Measurements from ENCODE around the gene RAB11A. TPM values are rescaled to one million over a fixed set of nuclear protein-coding genes. Genes with fewer than 3 reads are reported as not detected.
A peak's percentile ranks its signal among the peaks of the same experiment; 100 is the strongest.

Gene RAB11A
- polyA plus RNA-seq, 2 donors, result 399 to 610 TPM

DNA sequence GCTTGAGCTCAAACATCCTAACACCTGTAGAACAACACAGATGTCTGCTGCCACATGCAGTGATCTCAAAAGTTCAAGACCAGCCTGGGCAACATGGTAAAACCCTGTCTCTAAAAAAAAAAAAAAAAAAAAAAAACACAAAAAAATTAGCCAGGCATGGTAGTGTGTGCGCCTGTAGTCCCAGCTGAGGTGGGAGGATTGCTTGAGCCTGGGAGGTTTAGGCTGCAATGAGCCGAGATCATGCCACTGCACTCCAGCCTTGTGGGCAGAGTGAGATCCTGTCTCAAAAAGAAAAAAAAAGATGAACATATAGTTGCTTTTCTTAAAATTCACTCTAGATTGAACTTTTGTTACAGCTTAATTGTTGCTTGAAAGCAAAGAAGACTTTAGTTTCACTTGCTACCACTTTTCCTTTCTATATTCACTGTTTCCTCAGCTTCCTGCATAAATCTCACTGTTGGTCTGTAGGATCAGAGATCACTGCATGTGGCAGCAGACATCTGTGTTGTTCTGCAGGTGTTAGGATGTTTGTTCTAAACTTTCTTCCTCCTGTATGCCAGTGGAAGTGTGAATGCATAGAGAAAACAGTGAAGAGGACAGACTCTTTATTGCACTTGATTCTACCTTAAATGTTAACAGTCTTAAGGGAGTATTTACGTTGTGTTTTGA lies 12.6 kb downstream of the RAB11A start:
- Histone ChIP-seq H3K4me1 (ENCODE audit: control insufficient read depth in 2 of 2, insufficient read depth in 2 of 2, low read length in 1 of 2) (no peaks in the 10 kb centered on the region), H3K9me3 (ENCODE audit: control insufficient read depth in 2 of 2, insufficient read depth in 1 of 2, low read depth in 1 of 2, low read length in 1 of 2) (no peaks in the 10 kb centered on the region), H3K4me3 (ENCODE audit: low read depth in 1 of 2, low read length in 2 of 2) (no peak overlapping the region), H3K27ac (ENCODE audit: low read depth in 2 of 2, low read length in 1 of 2) (no peak overlapping the region), H3K27me3 (ENCODE audit: control insufficient read depth in 1 of 2, insufficient read depth in 2 of 2, low read length in 2 of 2) (no peaks in the 10 kb centered on the region), H3K36me3 (ENCODE audit: control insufficient read depth in 2 of 2, insufficient read depth in 2 of 2, low read length in 1 of 2) (peaks cover 4 to 7% of the 10 kb centered on the region in 2 donors)
- 75 to 80% methylated on average over 3 of the region's 3 CpGs for WGBS, 2 donors

- no peaks in the 10 kb centered on the region for H3K4me1 ChIP-seq (ENCODE audit: control insufficient read depth in 2 of 2, insufficient read depth in 2 of 2, low read length in 1 of 2)
These were observed 14.3 kb downstream of the RAB11A start for GRCh38 chr15:65883571-65883970.

DNA sequence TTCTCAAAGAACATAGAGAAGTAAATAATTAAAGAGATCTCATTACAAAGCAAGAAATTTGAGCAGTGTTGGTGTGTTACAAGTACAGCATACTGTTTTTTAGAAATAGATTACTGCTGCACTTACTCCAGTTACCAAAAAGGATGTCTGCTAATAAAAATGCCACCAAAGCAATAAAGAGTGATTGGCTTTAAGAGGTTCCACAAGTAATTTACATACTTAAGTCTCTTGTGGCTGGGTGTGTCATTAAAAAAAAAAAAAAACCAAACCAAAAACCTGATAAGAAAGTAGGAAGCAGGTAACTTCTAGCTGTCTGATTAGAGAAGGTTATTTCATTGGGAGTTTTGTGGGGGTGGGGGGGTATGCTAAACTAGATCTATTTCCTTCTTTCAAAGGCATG lies 15.2 kb downstream of the RAB11A start:
- Histone ChIP-seq H3K4me1 (ENCODE audit: control insufficient read depth in 2 of 2, insufficient read depth in 2 of 2, low read length in 1 of 2) (no peaks in the 10 kb centered on the region), H3K27me3 (ENCODE audit: control insufficient read depth in 1 of 2, insufficient read depth in 2 of 2, low read length in 2 of 2) (no peaks in the 10 kb centered on the region), H3K36me3 (ENCODE audit: control insufficient read depth in 2 of 2, insufficient read depth in 2 of 2, low read length in 1 of 2) (no peaks in the 10 kb centered on the region), H3K9me3 (ENCODE audit: control insufficient read depth in 2 of 2, insufficient read depth in 1 of 2, low read depth in 1 of 2, low read length in 1 of 2) (no peaks in the 10 kb centered on the region), H3K4me3 (ENCODE audit: low read depth in 1 of 2, low read length in 2 of 2) (no peak overlapping the region), H3K27ac (ENCODE audit: low read depth in 2 of 2, low read length in 1 of 2) (no peak overlapping the region)

More at GRCh38 chr15:65883571-65883970, 14.3 kb downstream of the RAB11A start:
- no peaks in the 10 kb centered on the region for H3K27me3 ChIP-seq (ENCODE audit: control insufficient read depth in 1 of 2, insufficient read depth in 2 of 2, low read length in 2 of 2)
- no peak overlapping the region for H3K27ac ChIP-seq (ENCODE audit: low read depth in 2 of 2, low read length in 1 of 2)
- H3K4me3 ChIP-seq (ENCODE audit: low read depth in 1 of 2, low read length in 2 of 2), result no peak overlapping the region
- H3K9me3 ChIP-seq (ENCODE audit: control insufficient read depth in 2 of 2, insufficient read depth in 1 of 2, low read depth in 1 of 2, low read length in 1 of 2), result no peaks in the 10 kb centered on the region
- WGBS, 2 donors, result 90 to 92% methylated on average over 6 of the region's 6 CpGs
- peaks cover 0 to 2% of the 10 kb centered on the region in 2 donors for H3K36me3 ChIP-seq (ENCODE audit: control insufficient read depth in 2 of 2, insufficient read depth in 2 of 2, low read length in 1 of 2)

DNA sequence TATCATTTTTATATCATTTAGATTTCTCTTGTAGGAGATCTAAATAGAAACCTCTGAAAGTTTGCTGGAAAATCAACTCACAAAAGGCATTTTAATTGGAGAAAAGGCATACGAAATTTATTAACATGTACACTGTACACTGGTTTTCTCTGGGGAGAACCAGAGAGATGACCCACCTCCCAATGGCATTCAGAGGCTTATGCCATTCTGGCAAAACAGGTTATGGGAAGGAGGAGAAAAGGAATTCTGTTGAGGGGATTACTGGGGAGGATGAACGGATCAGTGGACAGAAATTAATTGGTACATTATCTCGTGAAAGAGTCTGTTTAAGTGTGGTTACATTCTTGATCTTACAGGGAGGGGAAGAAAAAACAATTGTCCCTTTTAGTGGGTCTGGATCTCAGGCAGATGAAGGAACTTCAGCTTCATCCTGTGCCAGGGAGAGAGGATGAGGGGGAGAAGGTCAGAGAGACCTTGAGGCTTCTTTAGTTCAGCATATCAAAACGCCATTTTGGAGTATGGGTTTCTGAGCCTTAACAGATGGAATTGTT lies 16.5 kb downstream of the RAB11A start:
- H3K9me3 ChIP-seq (ENCODE audit: control insufficient read depth in 2 of 2, insufficient read depth in 1 of 2, low read depth in 1 of 2, low read length in 1 of 2), result no peaks in the 10 kb centered on the region
- no peaks in the 10 kb centered on the region for H3K36me3 ChIP-seq (ENCODE audit: control insufficient read depth in 2 of 2, insufficient read depth in 2 of 2, low read length in 1 of 2)
- no peaks in the 10 kb centered on the region for H3K4me1 ChIP-seq (ENCODE audit: control insufficient read depth in 2 of 2, insufficient read depth in 2 of 2, low read length in 1 of 2)
- H3K27ac ChIP-seq (ENCODE audit: low read depth in 2 of 2, low read length in 1 of 2), result peak overlapping the region; percentile 22 to 56
- no peak overlapping the region for H3K4me3 ChIP-seq (ENCODE audit: low read depth in 1 of 2, low read length in 2 of 2)
- no peaks in the 10 kb centered on the region for H3K27me3 ChIP-seq (ENCODE audit: control insufficient read depth in 1 of 2, insufficient read depth in 2 of 2, low read length in 2 of 2)
- 55 to 77% methylated on average over 4 of the region's 4 CpGs for WGBS, 2 donors

- Histone ChIP-seq H3K36me3 (ENCODE audit: control insufficient read depth in 2 of 2, insufficient read depth in 2 of 2, low read length in 1 of 2) (peaks cover 0 to 3% of the 10 kb centered on the region in 2 donors), H3K27me3 (ENCODE audit: control insufficient read depth in 1 of 2, insufficient read depth in 2 of 2, low read length in 2 of 2) (no peaks in the 10 kb centered on the region), H3K27ac (ENCODE audit: low read depth in 2 of 2, low read length in 1 of 2) (no peak overlapping the region), H3K4me1 (ENCODE audit: control insufficient read depth in 2 of 2, insufficient read depth in 2 of 2, low read length in 1 of 2) (no peaks in the 10 kb centered on the region), H3K4me3 (ENCODE audit: low read depth in 1 of 2, low read length in 2 of 2) (no peak overlapping the region), H3K9me3 (ENCODE audit: control insufficient read depth in 2 of 2, insufficient read depth in 1 of 2, low read depth in 1 of 2, low read length in 1 of 2) (no peaks in the 10 kb centered on the region)
- WGBS, 2 donors, result 69 to 75% methylated on average over 3 of the region's 3 CpGs
These were observed 18.3 kb downstream of the RAB11A start for GRCh38 chr15:65887565-65887964.

- H3K9me3 ChIP-seq (ENCODE audit: control insufficient read depth in 2 of 2, insufficient read depth in 1 of 2, low read depth in 1 of 2, low read length in 1 of 2), result no peaks in the 10 kb centered on the region
- WGBS, 2 donors, result 57 to 60% methylated on average over 3 of the region's 3 CpGs
- H3K27ac ChIP-seq (ENCODE audit: low read depth in 2 of 2, low read length in 1 of 2), result no peak overlapping the region
- H3K4me3 ChIP-seq (ENCODE audit: low read depth in 1 of 2, low read length in 2 of 2), result no peak overlapping the region
- H3K36me3 ChIP-seq (ENCODE audit: control insufficient read depth in 2 of 2, insufficient read depth in 2 of 2, low read length in 1 of 2), result peaks cover 0 to 8% of the 10 kb centered on the region in 2 donors
- no peaks in the 10 kb centered on the region for H3K27me3 ChIP-seq (ENCODE audit: control insufficient read depth in 1 of 2, insufficient read depth in 2 of 2, low read length in 2 of 2)
- no peaks in the 10 kb centered on the region for H3K4me1 ChIP-seq (ENCODE audit: control insufficient read depth in 2 of 2, insufficient read depth in 2 of 2, low read length in 1 of 2)
These were observed 19.7 kb downstream of the RAB11A start for GRCh38 chr15:65888981-65889380.

- no peak overlapping the region for H3K27ac ChIP-seq (ENCODE audit: low read depth in 2 of 2, low read length in 1 of 2)
- H3K27me3 ChIP-seq (ENCODE audit: control insufficient read depth in 1 of 2, insufficient read depth in 2 of 2, low read length in 2 of 2), result no peaks in the 10 kb centered on the region
- H3K9me3 ChIP-seq (ENCODE audit: control insufficient read depth in 2 of 2, insufficient read depth in 1 of 2, low read depth in 1 of 2, low read length in 1 of 2), result no peaks in the 10 kb centered on the region
- 87 to 88% methylated on average over 5 of the region's 5 CpGs for WGBS, 2 donors
- peaks cover 3 to 8% of the 10 kb centered on the region in 2 donors for H3K36me3 ChIP-seq (ENCODE audit: control insufficient read depth in 2 of 2, insufficient read depth in 2 of 2, low read length in 1 of 2)
- H3K4me3 ChIP-seq (ENCODE audit: low read depth in 1 of 2, low read length in 2 of 2), result no peak overlapping the region
- no peaks in the 10 kb centered on the region for H3K4me1 ChIP-seq (ENCODE audit: control insufficient read depth in 2 of 2, insufficient read depth in 2 of 2, low read length in 1 of 2)
These were observed 23.8 kb downstream of the RAB11A start for GRCh38 chr15:65893060-65893459.

DNA sequence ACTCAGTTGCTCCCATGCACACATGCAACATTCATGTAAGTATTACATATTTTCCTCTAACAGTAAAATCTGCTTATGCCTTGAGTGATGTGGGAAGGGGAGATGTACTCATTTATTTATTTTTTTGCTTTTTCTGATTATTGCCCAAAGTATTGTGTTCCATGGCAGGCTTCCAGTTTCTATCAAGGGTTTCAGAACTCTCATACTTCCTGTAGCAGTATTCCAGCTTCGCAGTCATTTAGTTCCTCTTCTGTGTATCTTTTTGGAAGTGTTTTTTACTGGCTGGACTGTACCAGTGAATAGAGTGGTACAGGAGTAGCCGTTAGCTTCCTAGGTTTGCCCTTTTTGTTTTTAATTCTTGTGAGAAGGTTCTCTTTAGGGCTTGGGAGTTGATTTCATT lies 26.9 kb downstream of the RAB11A start:
- H3K36me3 ChIP-seq (ENCODE audit: control insufficient read depth in 2 of 2, insufficient read depth in 2 of 2, low read length in 1 of 2), result peaks cover 12 to 18% of the 10 kb centered on the region in 2 donors
- 78 to 80% methylated on average over 2 of the region's 2 CpGs for WGBS, 2 donors
- no peaks in the 10 kb centered on the region for H3K4me1 ChIP-seq (ENCODE audit: control insufficient read depth in 2 of 2, insufficient read depth in 2 of 2, low read length in 1 of 2)
- H3K9me3 ChIP-seq (ENCODE audit: control insufficient read depth in 2 of 2, insufficient read depth in 1 of 2, low read depth in 1 of 2, low read length in 1 of 2), result no peaks in the 10 kb centered on the region
- H3K4me3 ChIP-seq (ENCODE audit: low read depth in 1 of 2, low read length in 2 of 2), result no peak overlapping the region
- H3K27me3 ChIP-seq (ENCODE audit: control insufficient read depth in 1 of 2, insufficient read depth in 2 of 2, low read length in 2 of 2), result no peaks in the 10 kb centered on the region
- no peak overlapping the region for H3K27ac ChIP-seq (ENCODE audit: low read depth in 2 of 2, low read length in 1 of 2)

GRCh38 chr15:65900488-65900887 lies 31.2 kb downstream of the RAB11A start:
- Histone ChIP-seq H3K27ac (ENCODE audit: low read depth in 2 of 2, low read length in 1 of 2) (peak overlapping the region in 1 of 2 donors; percentile 18), H3K27me3 (ENCODE audit: control insufficient read depth in 1 of 2, insufficient read depth in 2 of 2, low read length in 2 of 2) (no peaks in the 10 kb centered on the region), H3K36me3 (ENCODE audit: control insufficient read depth in 2 of 2, insufficient read depth in 2 of 2, low read length in 1 of 2) (peaks cover 12 to 13% of the 10 kb centered on the region in 2 donors), H3K9me3 (ENCODE audit: control insufficient read depth in 2 of 2, insufficient read depth in 1 of 2, low read depth in 1 of 2, low read length in 1 of 2) (no peaks in the 10 kb centered on the region), H3K4me1 (ENCODE audit: control insufficient read depth in 2 of 2, insufficient read depth in 2 of 2, low read length in 1 of 2) (peaks cover 0 to 6% of the 10 kb centered on the region in 2 donors), H3K4me3 (ENCODE audit: low read depth in 1 of 2, low read length in 2 of 2) (no peak overlapping the region)
- whole genome bisulfite sequencing, 2 donors, result 96 to 97% methylated on average over 3 of the region's 3 CpGs

GRCh38 chr15:65901336-65901735 lies 32.0 kb downstream of the RAB11A start:
- 64 to 72% methylated on average over 2 of the region's 2 CpGs for WGBS, 2 donors
- Histone ChIP-seq H3K9me3 (ENCODE audit: control insufficient read depth in 2 of 2, insufficient read depth in 1 of 2, low read depth in 1 of 2, low read length in 1 of 2) (no peaks in the 10 kb centered on the region), H3K36me3 (ENCODE audit: control insufficient read depth in 2 of 2, insufficient read depth in 2 of 2, low read length in 1 of 2) (peaks cover 9 to 13% of the 10 kb centered on the region in 2 donors), H3K4me1 (ENCODE audit: control insufficient read depth in 2 of 2, insufficient read depth in 2 of 2, low read length in 1 of 2) (peaks cover 0 to 6% of the 10 kb centered on the region in 2 donors), H3K27ac (ENCODE audit: low read depth in 2 of 2, low read length in 1 of 2) (peak overlapping the region; percentile 34 to 38), H3K27me3 (ENCODE audit: control insufficient read depth in 1 of 2, insufficient read depth in 2 of 2, low read length in 2 of 2) (no peaks in the 10 kb centered on the region), H3K4me3 (ENCODE audit: low read depth in 1 of 2, low read length in 2 of 2) (no peak overlapping the region)
